Lower lobe of right lung (tissue), 2 donors: ENCODE data around the gene GSG1L. TPM values are rescaled to one million over a fixed set of nuclear protein-coding genes. Genes with fewer than 3 reads are reported as not detected.
A peak's percentile ranks its signal among the peaks of the same experiment; 100 is the strongest.

Experiments
- ATAC-seq, 2 donors: fragments of 200-7000 bp; cut with Tn5 transposase; one replicate each; pipeline ENCODE4 v1.9.1; 2020 to 2022; ENCODE audit warnings: mild to moderate bottlenecking in 2 of 2, moderate library complexity in 2 of 2
- DNase-seq: peaks from one replicate; pipeline ENCODE4 v3.0.0-alpha.2; 2020
- H3K27ac ChIP-seq: fragments of 200-600 bp; one replicate; pipeline ENCODE4 v1.8.0; 2022
- H3K27me3 ChIP-seq: fragments of 200-600 bp; one replicate; pipeline ENCODE4 v1.8.0; 2022; ENCODE audit warnings: low read depth
- H3K36me3 ChIP-seq: fragments of 200-600 bp; one replicate; pipeline ENCODE4 v1.8.0; 2022; ENCODE audit warnings: mild to moderate bottlenecking
- H3K4me1 ChIP-seq: fragments of 200-600 bp; one replicate; pipeline ENCODE4 v1.8.0; 2022
- H3K4me3 ChIP-seq: fragments of 200-600 bp; one replicate; pipeline ENCODE4 v1.8.0; 2022; ENCODE audit warnings: mild to moderate bottlenecking
- H3K9me3 ChIP-seq: fragments of 200-600 bp; one replicate; pipeline ENCODE4 v1.8.0; 2022
- CTCF ChIP-seq: fragments of 200-600 bp; IDR thresholded peaks from one replicate; pipeline ENCODE4 v1.8.0; 2022; ENCODE audit warnings: antibody characterized with exemption, mild to moderate bottlenecking
- intact Hi-C: fragments of 100-400 bp; cut with DNase I; formaldehyde crosslinking; loops from one replicate; pipeline ENCODE4 v1.11.0; 2022
- total RNA-seq: library from RNA; stranded (reverse); fragmentation: NEBNext Ultra II Directional; extraction: Animal tissue kit (Norgen Biotek cat#: 25700); gene quantifications from one replicate; pipeline ENCODE4 v1.2.1, GENCODE V29; 2021
- donor health status: DM: no; HTN: yes; CAD: no; lungs with severe emphysema.

The GSG1L gene
- total RNA-seq, 1 donor from 2014 or later: 0.30 TPM

GRCh38 chr16:27749946-27750345, 313.6 kb downstream of the GSG1L start:
- Histone ChIP-seq H3K27me3 (no peaks in the 10 kb centered on the region), H3K4me1 (no peaks in the 10 kb centered on the region), H3K9me3 (no peaks in the 10 kb centered on the region), H3K4me3 (no peak overlapping the region), H3K36me3 (peaks cover 24% of the 10 kb centered on the region), H3K27ac (no peak overlapping the region)
- ATAC-seq: no peak
- intact Hi-C loops: no loop called here
- no peak for TF ChIP-seq CTCF
- DNase-seq: peak; percentile 24

GRCh38 chr16:27749547-27749875, 314.0 kb downstream of the GSG1L start:
- TF ChIP-seq CTCF: no peak
- Histone ChIP-seq H3K9me3 (no peaks in the 10 kb centered on the region), H3K4me1 (no peaks in the 10 kb centered on the region), H3K4me3 (no peak overlapping the region), H3K27me3 (no peaks in the 10 kb centered on the region), H3K27ac (no peak overlapping the region), H3K36me3 (peaks cover 20% of the 10 kb centered on the region)
- intact Hi-C loops: no loop called here
- no peak for ATAC-seq
- peak; percentile 39 for DNase-seq

GRCh38 chr16:27748868-27749546, 314.5 kb downstream of the GSG1L start:
- Histone ChIP-seq H3K4me1 (no peaks in the 10 kb centered on the region), H3K4me3 (no peak overlapping the region), H3K9me3 (no peaks in the 10 kb centered on the region), H3K27ac (no peak overlapping the region), H3K27me3 (no peaks in the 10 kb centered on the region), H3K36me3 (peaks cover 17% of the 10 kb centered on the region)
- intact Hi-C loops: no loop called here
- TF ChIP-seq CTCF: peak; percentile 22
- DNase-seq: peak; percentile 47
- peak in 1 of 2 donors; percentile 58 for ATAC-seq

- no peak overlapping the region for H3K27ac ChIP-seq
- intact Hi-C loops: no loop called here
- peak; percentile 20 for DNase-seq
Observed at GRCh38 chr16:27747946-27748345, 315.6 kb downstream of the GSG1L start.

GRCh38 chr16:27746076-27746855, 317.2 kb downstream of the GSG1L start:
- peaks cover 14% of the 10 kb centered on the region for H3K36me3 ChIP-seq
- ATAC-seq: no peak

More at GRCh38 chr16:27747946-27748345, 315.6 kb downstream of the GSG1L start:
- Histone ChIP-seq H3K4me3 (no peak overlapping the region), H3K36me3 (peaks cover 15% of the 10 kb centered on the region), H3K9me3 (no peaks in the 10 kb centered on the region), H3K4me1 (no peaks in the 10 kb centered on the region), H3K27me3 (no peaks in the 10 kb centered on the region)
- no peak for TF ChIP-seq CTCF
- ATAC-seq: no peak

More at GRCh38 chr16:27746076-27746855, 317.2 kb downstream of the GSG1L start:
- DNase-seq: no peak
- intact Hi-C loops: no loop called here
- no peaks in the 10 kb centered on the region for H3K27me3 ChIP-seq
- H3K4me3 ChIP-seq: no peak overlapping the region
- no peaks in the 10 kb centered on the region for H3K9me3 ChIP-seq
- TF ChIP-seq CTCF: no peak
- H3K4me1 ChIP-seq: no peaks in the 10 kb centered on the region
- no peak overlapping the region for H3K27ac ChIP-seq
